ENCODE results near the gene DDX50.

GRCh38 chr10:68973975-68974374, 72.9 kb downstream of the DDX50 start:
- TF ChIP-seq POLR2A (IDR thresholded peaks at IDR 0.05): no peak
- TF ChIP-seq CTCF (IDR thresholded peaks at IDR 0.05): no peak
